Endothelial cell of umbilical vein (primary cell): ENCODE measurements around the gene FER. TPM values are rescaled to one million over a fixed set of nuclear protein-coding genes. Genes with fewer than 3 reads are reported as not detected.

Experiments
- BruUV-seq: library from RNA; stranded (reverse); fragments of 400-500 nt; replicated peaks from 2 replicates; lab custom pipeline; 2021; lab: Mats Ljungman, UMichigan
- CTCF ChIA-PET: fragments of 300-600, 350-600 bp; sonication (Branson Sonifier 250); formaldehyde crosslinking; loops from one replicate; lab custom pipeline; 2021; ENCODE audit warnings: antibody characterized with exemption, inconsistent platforms; lab: Charles Lee
- POLR2A ChIA-PET: fragments of 300-600, 350-600 bp; sonication (Branson Sonifier 250); formaldehyde crosslinking; loops from one replicate; lab custom pipeline; 2021; ENCODE audit warnings: antibody characterized with exemption, inconsistent platforms; lab: Charles Lee
- DNase-seq: peaks from one replicate; pipeline ENCODE4 v3.0.0-alpha.2; 2011; ENCODE audit warnings: low read depth, low spot score
- FAIRE-seq: peaks from 2 replicates; lab custom pipeline; 2011; peaks lifted over from hg19 to GRCh38; lab: Jason Lieb, UNC
- H2AFZ ChIP-seq: 2 replicates; pipeline ENCODE4 v1.6.0; 2012; ENCODE audit warnings: low read depth, low read length, control low read depth, inconsistent platforms
- H3K27ac ChIP-seq: 2 replicates; pipeline ENCODE4 v1.5.1; 2011; ENCODE audit warnings: low read depth, mild to moderate bottlenecking, control low read depth, low read length, moderate library complexity; ENCODE audit not compliant: insufficient read depth
- H3K27me3 ChIP-seq, 2 experiments: 2 replicates each; pipeline versions ENCODE4 v1.6.0 to v1.6.1; 2011; ENCODE audit warnings: low read length in 2 of 2, mixed read lengths in 1 of 2; ENCODE audit not compliant: control insufficient read depth in 2 of 2, insufficient read depth in 2 of 2
- H3K36me3 ChIP-seq, 2 experiments: 2 replicates in 1 of 2; 3 replicates in 1 of 2; pipeline ENCODE4 v1.5.1; 2011; ENCODE audit warnings: low read length in 2 of 2, mild to moderate bottlenecking in 1 of 2, moderate library complexity in 1 of 2; ENCODE audit not compliant: control insufficient read depth in 2 of 2, insufficient read depth in 2 of 2; ENCODE audit errors: extremely low read depth in 1 of 2
- H3K4me1 ChIP-seq: 3 replicates; pipeline ENCODE4 v1.5.1; 2011; ENCODE audit warnings: mild to moderate bottlenecking, low read length; ENCODE audit not compliant: control insufficient read depth, insufficient read depth; ENCODE audit errors: extremely low read depth
- H3K4me2 ChIP-seq: 2 replicates; pipeline ENCODE4 v1.6.1; 2011; ENCODE audit warnings: low read length, control low read depth, mixed read lengths; ENCODE audit not compliant: insufficient read depth
- H3K4me3 ChIP-seq, 3 experiments: fragments of 200-600 bp in 1 of 3; sonication (generic), shearing (Covaris generic) in 1 of 3; replicated peaks in 1 of 3; 2 replicates each; pipeline ENCODE4 v1.5.1; 2011 to 2016; ENCODE audit warnings: control low read depth in 3 of 3, low read length in 3 of 3, mild to moderate bottlenecking in 2 of 3, inconsistent platforms in 1 of 3, low read depth in 1 of 3, moderate library complexity in 1 of 3; ENCODE audit not compliant: insufficient read depth in 1 of 3
- H3K79me2 ChIP-seq: 2 replicates; pipeline ENCODE4 v1.6.0; 2012; ENCODE audit warnings: low read length, inconsistent platforms; ENCODE audit not compliant: control insufficient read depth, insufficient read depth
- H3K9ac ChIP-seq: replicated peaks from 2 replicates; pipeline ENCODE3; 2011; ENCODE audit warnings: low read length, control low read depth; ENCODE audit not compliant: insufficient read depth; ENCODE audit errors: extremely low read depth
- H3K9me1 ChIP-seq: replicated peaks from 3 replicates; pipeline ENCODE4 v1.6.0; 2011; ENCODE audit warnings: mild to moderate bottlenecking, low read length; ENCODE audit not compliant: control insufficient read depth, insufficient read depth; ENCODE audit errors: extremely low read depth
- H3K9me3 ChIP-seq: replicated peaks from 2 replicates; pipeline ENCODE4 v1.5.1; 2012; ENCODE audit warnings: low read length, inconsistent platforms; ENCODE audit not compliant: control insufficient read depth, insufficient read depth
- H4K20me1 ChIP-seq: replicated peaks from 2 replicates; pipeline ENCODE3; 2011; ENCODE audit warnings: mild to moderate bottlenecking, low read length; ENCODE audit not compliant: control insufficient read depth, insufficient read depth; ENCODE audit errors: extremely low read depth
- CTCF ChIP-seq, 2 donors: IDR thresholded peaks; 1 replicate in 1 of 2; 2 replicates in 1 of 2; pipeline ENCODE4 v1.5.1; 2011; ENCODE audit warnings: low read length in 2 of 2, mild to moderate bottlenecking in 2 of 2, moderate library complexity in 2 of 2, control low read depth in 1 of 2, inconsistent platforms in 1 of 2, low read depth in 1 of 2; ENCODE audit not compliant: insufficient read depth in 1 of 2; ENCODE audit errors: extremely low read depth in 1 of 2
- EZH2 ChIP-seq: IDR thresholded peaks from 2 replicates; pipeline ENCODE4 v1.6.1; 2012; ENCODE audit warnings: borderline replicate concordance, low read depth, mild to moderate bottlenecking, moderate library complexity, low read length, inconsistent platforms; ENCODE audit not compliant: severe bottlenecking
- FOS ChIP-seq: IDR thresholded peaks from 2 replicates; pipeline ENCODE4 v1.6.1; 2011; ENCODE audit warnings: mild to moderate bottlenecking, low read length, moderate library complexity, borderline replicate concordance; ENCODE audit not compliant: insufficient read depth
- GATA2 ChIP-seq: IDR thresholded peaks from 2 replicates; pipeline ENCODE4 v1.7.0; 2011; ENCODE audit warnings: low read depth, mild to moderate bottlenecking, moderate library complexity, mixed read lengths, low read length; ENCODE audit not compliant: insufficient read length, insufficient read depth
- JUN ChIP-seq: IDR thresholded peaks from 2 replicates; pipeline ENCODE4 v1.6.1; 2011; ENCODE audit warnings: borderline replicate concordance, low read depth; ENCODE audit not compliant: insufficient read length, insufficient read depth
- MAX ChIP-seq: IDR thresholded peaks from 2 replicates; pipeline ENCODE4 v1.6.1; 2011; ENCODE audit not compliant: insufficient read depth, insufficient read length
- MYC ChIP-seq: IDR thresholded peaks from one replicate; pipeline ENCODE4 v1.6.1; 2011; ENCODE audit warnings: mild to moderate bottlenecking, low read depth, low read length
- POLR2A ChIP-seq: IDR thresholded peaks from 2 replicates; pipeline ENCODE4 v1.6.1; 2012; ENCODE audit warnings: low read depth, mild to moderate bottlenecking, control low read depth, low read length
- POLR2AphosphoS5 ChIP-seq: IDR thresholded peaks from 2 replicates; pipeline ENCODE4 v1.6.1; 2012; ENCODE audit warnings: low read depth, mild to moderate bottlenecking, control low read depth, low read length, moderate library complexity; ENCODE audit not compliant: insufficient read depth
- dilution Hi-C: fragments of 300-500 bp; cut with MboI; formaldehyde crosslinking; loops from one replicate; pipeline ENCODE4 v1.15.0; 2019; ENCODE audit warnings: low sequenced_read_pairs; ENCODE audit not compliant: extremely low pct_ligation_motif_present
- intact Hi-C: fragments of 100-400 bp; cut with micrococcal nuclease; formaldehyde crosslinking; loops from one replicate; pipeline ENCODE4 v1.10.0; 2022
- polyA plus RNA-seq, 4 experiments: library from polyadenylated mRNA; depleted of rRNA in 3 of 4; stranded (reverse) in 3 of 4; unstranded in 1 of 4; fragments of >200 nt; gene quantifications; 2 replicates each; pipeline versions ENCODE4 v1.2.1 to v1.2.3, GENCODE V29; 2011 to 2012; ENCODE audit warnings: missing spikeins in 1 of 4
- total RNA-seq: library from RNA; stranded (reverse); gene quantifications from 2 replicates; pipeline ENCODE4 v1.2.3, GENCODE V29; 2021

FER gene
- total and polyA plus RNA-seq, 2 donors (not counting 3 experiments of a cell fraction or from before 2014, with no cell fraction given), result 2.3 to 27.5 TPM

- Histone ChIP-seq H3K9ac (no peak overlapping the region), H3K27ac (no peak overlapping the region), H4K20me1 (no peaks in the 10 kb centered on the region), H3K27me3 (no peaks in the 10 kb centered on the region), H3K9me3 (no peaks in the 10 kb centered on the region), H3K4me3 (no peak overlapping the region), H3K4me2 (no peak overlapping the region), H3K79me2 (no peaks in the 10 kb centered on the region), H3K4me1 (no peaks in the 10 kb centered on the region), H2AFZ (no peak overlapping the region), H3K9me1 (no peaks in the 10 kb centered on the region), H3K36me3 (no peaks in the 10 kb centered on the region)
- ChIA-PET POLR2A (no interaction called here), CTCF (interaction anchor here (0.9 to 1.6 kb wide), 2 partner anchors 13 to 251 kb away, joined by 3 to 4 read pairs; no protein-coding TSS in a partner anchor)
- intact Hi-C loops, result no loop called here
- DNase-seq (no peak), FAIRE-seq (no peak)
- TF ChIP-seq JUN, result no peak
- no peak for TF ChIP-seq EZH2
- TF ChIP-seq POLR2A, result no peak
- no peak for TF ChIP-seq CTCF (IDR thresholded peaks at IDR 0.05; ENCODE audit: extremely low read depth in 1 of 2, insufficient read depth in 1 of 2, low read depth in 1 of 2, low read length in 2 of 2)
- no peak for TF ChIP-seq MAX
- no peak for TF ChIP-seq FOS
- TF ChIP-seq GATA2, result no peak
- TF ChIP-seq MYC, result no peak
- no peak for TF ChIP-seq POLR2AphosphoS5
- BruUV-seq, result no TSS peak
- dilution Hi-C loops, result no loop called here
These were observed 315.0 kb downstream of the FER start for GRCh38 chr5:109062664-109063063.
